NB4 (cell line): ENCODE data around the gene RAB4B.

Experiments
- CTCF ChIP-seq: IDR thresholded peaks from one replicate; pipeline ENCODE4 v1.5.1; 2012; ENCODE audit warnings: low read depth, low read length
- POLR2A ChIP-seq: IDR thresholded peaks from 2 replicates; pipeline ENCODE4 v1.6.1; 2011; ENCODE audit warnings: mild to moderate bottlenecking; ENCODE audit not compliant: insufficient read length; ENCODE audit errors: extremely low read depth

- TF ChIP-seq CTCF (no peak), POLR2A (no peak)
Measured at GRCh38 chr19:40752257-40752781, 25.7 kb upstream of the RAB4B start.
